ENCODE data around the gene WDR5B.

GRCh38 chr3:122461806-122462205 is 45.9 kb upstream of the WDR5B start:
- TF ChIP-seq CTCF (conservative IDR thresholded peaks at IDR 0.05) = no peak
- no peak for TF ChIP-seq ZFX (IDR thresholded peaks at IDR 0.05)

Data from C4-2B (cell line).